ENCODE data around the gene HHEX.

HHEX gene

GRCh38 chr10:92693534-92693893 lies 3.8 kb downstream of the HHEX start:
- DNase-seq = no peak

GRCh38 chr10:92695679-92696605 lies 6.2 kb downstream of the HHEX start:
- DNase-seq = no peak

DNA sequence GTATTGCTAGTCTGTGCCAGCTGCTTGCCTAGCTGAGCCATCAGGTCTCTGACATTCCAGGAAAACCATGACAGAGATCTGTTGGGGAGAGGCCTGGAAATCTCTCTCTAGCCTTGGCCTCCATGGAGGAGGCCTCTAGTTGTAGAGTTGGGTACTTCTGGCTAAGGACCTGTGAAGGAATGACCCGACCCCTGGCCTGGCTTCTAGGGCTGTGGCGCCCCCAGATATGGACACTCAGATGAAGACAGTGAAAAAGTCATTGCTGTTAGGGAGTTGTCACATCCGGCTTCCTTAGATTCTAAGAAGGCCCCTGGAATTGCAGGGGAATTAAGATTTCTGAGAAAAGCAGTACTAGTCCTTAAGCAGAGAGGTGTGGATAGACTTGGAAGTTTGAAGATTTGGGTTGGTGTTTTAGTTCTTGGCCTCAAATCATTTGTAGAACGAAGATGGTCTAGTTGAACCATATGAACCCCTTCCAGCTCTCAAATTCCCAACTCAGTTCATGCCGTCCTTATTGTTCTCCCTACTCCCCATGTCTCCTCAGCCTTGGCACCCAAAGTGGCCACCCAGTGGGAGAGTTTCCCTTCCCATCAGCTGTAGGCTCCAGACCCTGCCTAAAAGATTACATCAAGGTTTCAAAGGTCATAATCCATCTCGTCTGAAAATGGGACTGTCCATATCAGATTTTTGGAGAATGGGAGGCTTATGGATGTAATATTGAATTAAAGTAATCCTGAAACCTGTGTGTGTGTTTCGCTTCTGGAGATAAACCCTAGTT lies 7.0 kb downstream of the HHEX start:
- DNase-seq = no peak

GRCh38 chr10:92697663-92698511 lies 8.1 kb downstream of the HHEX start:
- DNase-seq = no peak

DNA sequence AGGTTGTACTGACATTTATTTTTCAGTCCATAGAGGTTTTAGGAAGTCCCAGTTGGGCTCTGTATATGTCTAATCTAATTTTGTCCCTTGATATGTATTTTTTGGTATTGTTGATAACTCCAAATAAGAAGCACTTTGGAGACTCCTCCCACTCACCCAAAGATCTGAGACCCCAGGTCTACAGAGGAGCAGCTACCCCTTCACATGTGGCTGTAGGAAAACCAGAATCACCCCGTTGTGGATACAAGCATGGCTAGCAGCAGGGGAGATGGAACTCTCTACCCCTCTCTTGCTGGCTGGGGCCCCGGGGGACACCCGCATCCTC lies 9.4 kb downstream of the HHEX start:
- DNase-seq = no peak

DNA sequence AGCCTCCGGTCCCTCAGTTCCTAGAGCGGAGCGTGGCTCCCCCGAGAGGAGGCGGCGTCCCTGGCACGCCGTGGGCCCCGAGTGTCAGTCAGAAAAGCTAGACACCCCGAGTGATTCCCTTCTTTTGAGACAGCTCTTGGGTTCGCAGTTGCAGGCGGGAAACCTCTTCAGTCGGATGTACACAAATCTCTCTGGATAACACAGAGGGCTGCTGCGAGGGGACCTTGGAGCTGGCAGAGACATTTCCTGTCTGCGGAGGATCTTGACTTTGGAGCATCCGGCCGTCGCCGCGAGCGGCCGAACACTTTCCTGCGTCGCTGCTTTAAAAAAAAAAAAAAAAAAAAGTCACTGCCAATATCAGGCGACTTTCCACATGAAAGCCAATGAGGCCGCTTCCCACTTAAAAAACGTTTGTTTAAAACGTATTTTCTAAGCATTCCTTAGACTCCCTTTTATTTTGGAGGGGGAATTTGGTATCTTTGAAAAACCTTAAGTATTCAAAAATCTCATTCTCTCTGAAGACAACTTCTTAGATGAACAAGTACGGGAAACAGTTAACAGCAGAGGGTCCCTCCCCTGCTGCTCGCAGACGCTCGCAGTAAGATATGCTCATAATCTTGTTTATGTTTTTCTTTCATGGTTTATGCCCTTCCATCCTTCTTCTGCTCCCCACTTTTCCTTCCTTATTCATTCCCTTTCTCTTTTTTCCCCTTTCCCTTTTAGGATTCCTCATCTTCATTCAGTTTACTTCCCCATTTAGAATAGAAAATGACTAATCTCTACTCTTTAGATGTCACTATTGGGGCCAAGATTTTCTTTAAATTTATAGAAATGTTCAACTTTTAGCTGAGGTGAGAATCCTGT lies 10.0 kb downstream of the HHEX start:
- DNase-seq = peak; percentile 43 to 49

DNA sequence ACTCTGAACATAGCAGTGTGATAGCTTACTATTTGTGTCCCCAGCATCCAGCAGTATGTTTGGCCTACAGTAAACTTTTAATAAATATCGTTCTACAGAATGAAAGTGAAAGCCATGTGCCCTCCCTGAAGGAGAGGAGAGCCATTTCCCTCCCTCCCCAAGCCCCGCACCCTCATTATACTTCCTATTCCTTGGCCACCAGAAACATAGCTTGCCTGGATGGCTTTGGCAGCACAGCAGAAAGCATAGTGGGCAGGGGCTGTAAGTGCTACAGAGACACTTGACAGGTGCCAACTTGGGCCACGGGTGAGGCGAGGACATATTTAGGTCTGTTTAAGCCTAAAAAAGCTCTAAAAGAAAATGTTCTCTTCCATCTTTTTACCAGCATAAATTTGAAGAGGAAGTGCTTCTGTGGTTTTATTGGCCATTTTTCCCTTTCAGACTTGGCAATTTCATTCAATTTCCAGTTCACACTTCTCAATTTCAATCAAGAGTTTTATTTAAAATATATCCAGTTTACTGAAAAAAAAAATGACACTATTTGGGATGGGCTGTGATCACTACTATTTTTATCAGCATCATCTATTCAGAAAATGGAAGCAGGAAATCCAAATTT lies 12.7 kb downstream of the HHEX start:
- peak in 1 of 2 experiments; percentile 44 for DNase-seq

DNA sequence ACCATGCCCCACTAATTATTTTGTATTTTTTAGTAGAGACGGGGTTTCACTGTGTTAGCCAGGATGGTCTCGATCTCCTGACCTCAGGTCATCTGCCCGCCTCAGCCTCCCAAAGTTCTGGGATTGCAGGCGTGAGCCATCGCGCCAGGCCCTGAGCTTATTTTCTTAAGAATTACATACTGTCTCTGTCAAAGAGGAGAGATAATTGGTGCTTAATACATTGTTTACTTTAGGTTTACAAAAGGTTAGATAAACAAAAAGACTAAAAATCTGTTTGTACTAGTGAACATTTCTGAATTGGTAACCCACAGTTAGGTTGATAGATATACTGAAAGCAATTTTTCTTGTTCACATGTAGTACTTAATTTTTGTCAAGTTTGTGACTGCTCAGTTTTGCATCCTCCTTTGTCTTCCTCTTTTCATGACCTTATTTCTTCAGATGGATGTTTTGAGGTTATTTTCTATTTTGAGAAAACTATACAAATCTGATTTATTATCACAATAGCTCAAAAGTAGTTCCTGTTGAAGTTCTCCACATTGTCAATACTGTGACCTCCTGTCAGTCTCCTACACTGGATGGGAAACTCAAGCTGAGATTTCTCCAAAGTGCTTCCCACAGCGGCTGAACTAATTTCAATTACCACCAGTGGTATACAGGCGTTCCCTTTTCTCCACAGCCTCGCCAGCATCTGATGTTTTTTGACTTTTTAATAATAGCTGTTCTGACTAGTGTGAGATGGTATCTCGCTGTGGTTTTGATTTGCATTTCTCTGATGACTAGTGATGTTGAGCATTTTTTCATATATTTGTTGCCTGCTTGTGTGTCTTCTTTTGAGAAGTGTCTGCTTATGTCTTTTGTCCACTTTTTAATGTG lies 22.5 kb downstream of the HHEX start:
- DNase-seq = no peak

DNA sequence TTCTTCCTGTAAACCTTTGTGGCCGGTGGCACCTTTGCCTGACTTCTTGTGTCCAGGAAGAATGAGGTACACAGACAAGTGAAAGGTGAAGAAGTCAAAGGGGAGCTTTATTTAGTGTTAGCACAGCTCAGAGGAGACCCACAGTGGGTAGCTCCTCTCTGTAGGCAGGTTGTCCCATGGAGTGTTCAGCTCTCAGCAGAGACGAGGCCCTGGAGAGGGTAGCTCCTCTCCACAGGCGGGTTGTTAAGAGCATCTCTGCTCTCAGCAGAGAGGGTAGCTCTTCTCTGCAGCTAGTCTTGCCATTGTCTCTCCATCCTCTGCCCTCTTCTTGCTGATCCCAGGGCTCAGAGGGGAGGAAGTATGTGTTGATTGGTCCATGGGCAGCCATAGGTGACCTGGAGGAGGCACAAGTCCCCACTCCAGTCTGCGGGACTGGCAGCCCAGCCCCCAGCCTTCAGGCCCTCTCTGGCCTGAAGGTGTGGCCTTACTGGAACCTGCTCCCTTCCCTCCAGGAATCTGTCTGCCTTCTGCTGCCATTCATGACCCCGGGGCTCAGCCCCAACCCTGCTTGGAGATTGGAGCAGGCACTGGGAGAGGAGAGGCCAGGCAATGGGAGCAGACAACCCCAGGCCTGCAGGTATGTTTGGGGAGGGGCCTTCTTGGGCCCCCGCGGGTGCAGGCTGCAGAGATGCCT lies 24.5 kb downstream of the HHEX start:
- DNase-seq = no peak

DNA sequence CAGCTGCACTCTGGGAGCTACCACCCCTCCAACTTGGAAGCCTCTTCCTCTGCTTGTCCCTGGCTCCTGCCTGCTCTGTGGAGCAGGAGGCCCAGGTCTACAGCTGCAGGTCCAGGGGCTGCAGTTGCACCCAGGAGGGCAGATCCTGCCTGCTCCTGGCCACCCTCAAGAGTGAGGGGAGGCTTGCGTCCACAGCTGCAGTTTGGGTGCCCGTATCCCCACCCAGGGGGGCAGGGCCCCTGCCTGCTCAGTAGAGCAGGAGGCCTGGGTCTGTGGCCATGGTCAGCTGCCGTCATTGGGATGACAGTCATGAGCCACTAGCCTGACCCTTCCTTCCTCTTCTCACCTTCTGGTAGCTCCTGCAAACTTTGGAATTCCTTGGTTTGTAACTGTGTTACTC lies 25.1 kb downstream of the HHEX start:
- no peak for DNase-seq

DNA sequence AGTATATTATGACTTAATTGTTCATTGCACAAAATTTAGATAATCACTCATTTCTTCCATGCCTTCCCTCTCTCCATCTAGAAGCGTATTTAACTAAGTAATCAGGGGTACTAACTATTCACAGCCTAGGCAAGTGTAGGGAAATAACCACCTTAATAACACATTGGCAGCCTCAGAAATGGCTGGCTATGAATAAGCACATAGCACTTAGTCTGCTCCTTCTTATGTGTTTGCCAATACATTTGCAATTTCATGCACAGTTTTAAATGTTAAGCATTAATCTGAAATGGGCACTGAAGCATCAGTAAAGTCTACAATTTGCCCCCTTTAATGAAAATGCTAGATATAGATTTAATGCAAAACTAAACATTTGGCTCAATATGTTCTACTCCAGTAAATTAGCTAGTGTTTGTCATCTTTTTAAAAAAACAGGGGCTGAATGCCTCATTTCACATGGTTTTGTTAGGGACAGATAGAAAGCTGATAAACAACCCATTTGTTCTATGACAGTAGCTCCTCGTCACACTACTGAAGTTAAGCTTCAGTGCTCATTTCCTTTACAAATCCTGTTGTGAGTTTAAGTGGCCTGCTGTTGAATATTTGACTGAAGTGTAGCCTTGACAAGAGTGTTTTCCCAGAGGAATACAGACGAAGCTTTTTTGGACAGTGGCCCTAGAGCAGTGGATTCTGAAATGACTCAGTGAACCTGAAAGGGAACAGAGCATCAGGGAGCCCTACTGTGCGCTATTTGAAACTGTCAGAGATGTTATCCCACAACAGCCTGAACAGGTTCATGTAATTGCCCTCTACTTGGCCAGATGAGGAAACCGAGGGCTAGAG lies 30.5 kb downstream of the HHEX start:
- no peak for DNase-seq

GRCh38 chr10:92720831-92721165 lies 31.0 kb downstream of the HHEX start:
- DNase-seq = no peak

GRCh38 chr10:92722349-92722748 lies 32.6 kb downstream of the HHEX start:
- no peak for DNase-seq

DNA sequence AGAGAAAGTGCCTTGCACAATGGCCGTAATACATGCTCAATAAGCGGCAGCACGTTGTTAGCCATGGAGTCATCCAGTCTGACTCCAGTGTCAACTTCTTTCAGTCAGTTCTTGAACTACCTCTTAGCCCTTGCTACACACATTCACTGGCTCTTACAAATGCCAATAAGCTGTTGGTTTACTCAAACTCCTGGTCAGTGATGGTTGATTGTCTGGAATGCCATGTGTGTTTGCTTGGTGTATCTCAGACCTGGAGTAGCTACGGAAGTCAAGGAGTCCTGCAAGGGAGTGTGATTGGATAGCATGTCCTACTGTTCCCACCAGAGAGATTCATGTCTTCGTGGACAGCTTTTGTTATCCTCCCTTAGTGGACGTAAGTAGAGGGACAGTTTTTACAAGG lies 37.4 kb downstream of the HHEX start:
- DNase-seq = no peak

GRCh38 chr10:92727550-92727949 lies 37.8 kb downstream of the HHEX start:
- no peak for DNase-seq

DNA sequence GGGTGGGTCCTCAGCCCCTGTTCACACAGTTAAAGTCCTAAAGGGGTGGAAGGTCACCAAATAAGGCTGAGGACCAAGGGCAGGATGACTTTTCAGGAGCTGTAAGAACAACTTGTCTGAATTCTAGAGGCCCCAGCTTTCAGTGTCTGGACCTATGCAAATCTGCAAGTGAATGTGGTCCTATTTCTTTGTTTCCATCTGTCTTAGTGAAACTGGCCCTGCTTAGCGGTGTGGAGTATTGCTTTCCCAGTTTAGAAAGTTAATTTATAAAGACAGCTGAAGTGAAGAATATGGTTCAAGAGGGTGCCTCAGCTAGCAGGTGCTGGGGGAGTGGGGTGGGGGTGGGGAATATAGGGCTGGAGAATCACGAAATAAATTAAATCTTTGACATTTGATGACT lies 40.1 kb downstream of the HHEX start:
- no peak for DNase-seq

GRCh38 chr10:92732958-92733357 lies 43.2 kb downstream of the HHEX start:
- no peak for DNase-seq

DNA sequence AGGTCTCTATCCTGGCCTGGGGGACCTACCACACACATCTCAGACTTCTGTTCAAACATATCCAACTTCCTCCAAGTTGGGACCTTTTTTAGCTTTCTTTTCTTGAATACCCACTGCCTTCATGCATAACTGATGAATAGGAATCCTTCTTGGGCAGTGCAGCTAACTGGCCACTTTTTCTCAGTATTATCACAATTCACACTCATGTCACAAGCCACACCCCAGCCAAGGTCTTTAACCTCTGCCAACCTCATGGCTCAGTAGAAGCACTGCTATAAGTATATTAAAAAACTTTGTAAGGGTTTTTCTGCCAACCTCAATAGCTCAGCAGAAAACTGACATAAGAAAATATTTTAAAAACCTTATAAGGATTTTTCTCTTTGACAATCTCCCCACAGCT lies 44.5 kb downstream of the HHEX start:
- DNase-seq = no peak

DNA sequence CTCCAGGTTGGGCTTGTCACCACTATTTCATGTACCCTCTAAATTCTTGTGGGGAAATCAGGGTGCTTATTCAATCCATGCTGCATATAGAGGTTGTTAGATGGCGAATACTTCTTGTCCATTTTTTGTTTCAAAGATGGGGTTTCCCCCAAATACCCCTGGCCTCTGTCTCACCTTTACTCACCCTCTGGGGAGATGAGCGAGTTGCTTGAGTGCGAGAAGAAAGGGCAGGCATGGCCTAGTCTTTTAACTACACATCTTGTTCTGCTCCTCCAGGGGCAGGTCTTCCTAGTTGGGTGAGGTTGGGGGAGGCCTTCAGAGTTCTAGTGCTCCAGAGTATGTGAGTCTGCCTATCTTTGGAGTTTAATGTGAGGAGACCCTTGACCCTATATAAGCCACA lies 46.2 kb downstream of the HHEX start:
- no peak for DNase-seq
